HAP-1 (cell line): ENCODE measurements around the gene SEMA3A.
"Not testable (repeated sequence)": the region's sequence is repeated elsewhere in the genome, so short reads cannot be mapped to it uniquely, and the experiment has no call there.

Experiments
- DNase-seq, 2 experiments: peaks; one replicate each; pipeline ENCODE4 v3.0.0-alpha.2; 2016 to 2020; ENCODE audit warnings: low spot score in 2 of 2
- H3K27me3 ChIP-seq: fragments of 250-450 bp; sonication (Bioruptor Pico); 2 replicates; pipeline ENCODE4 v1.5.1; 2020; ENCODE audit warnings: low read depth, mild to moderate bottlenecking, moderate library complexity
- H3K36me3 ChIP-seq: fragments of 250-450 bp; sonication (Bioruptor Pico); replicated peaks from 2 replicates; pipeline ENCODE4 v1.5.1; 2020; ENCODE audit warnings: mild to moderate bottlenecking
- H3K4me1 ChIP-seq: fragments of 250-450 bp; sonication (Bioruptor Pico); 2 replicates; pipeline ENCODE4 v1.5.1; 2020; ENCODE audit warnings: mild to moderate bottlenecking
- H3K4me3 ChIP-seq: fragments of 250-450 bp; sonication (Bioruptor Pico); 2 replicates; pipeline ENCODE4 v1.5.1; 2020; ENCODE audit warnings: mild to moderate bottlenecking, moderate library complexity
- H3K9me3 ChIP-seq: fragments of 250-450 bp; sonication (Bioruptor Pico); 2 replicates; pipeline ENCODE4 v1.5.1; 2020; ENCODE audit warnings: mild to moderate bottlenecking, moderate library complexity
- in situ Hi-C: fragments of 300-500 bp; cut with MboI; formaldehyde crosslinking; loops from 3 replicates; pipeline ENCODE4 v1.14.3; 2020; ENCODE audit warnings: low sequenced_read_pairs, inconsistent platforms, mixed read lengths

Gene SEMA3A

DNA sequence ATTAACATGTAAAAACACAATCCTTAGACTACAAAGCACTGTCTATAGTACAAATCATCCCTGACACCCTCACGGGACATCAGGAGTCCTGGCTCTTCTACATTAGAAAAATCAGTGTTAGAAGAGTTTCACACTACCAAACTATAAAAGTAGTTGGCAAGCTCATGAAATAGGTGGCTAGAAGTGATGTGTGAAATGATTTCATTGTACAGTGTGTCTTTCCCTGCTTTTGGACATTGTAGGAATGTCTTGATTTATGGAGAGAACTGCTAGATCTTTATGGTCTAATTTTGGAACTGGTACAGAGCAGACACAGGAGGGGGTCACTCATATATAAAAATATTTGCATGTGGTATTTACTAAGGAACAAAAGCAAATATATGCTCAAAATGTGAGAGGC, 33.2 kb downstream of the SEMA3A start:
- in situ Hi-C loops, result no loop called here
- no peak for DNase-seq
- H3K4me3 ChIP-seq, result no peak overlapping the region
- no peaks in the 10 kb centered on the region for H3K36me3 ChIP-seq
- H3K9me3 ChIP-seq, result no peaks in the 10 kb centered on the region
- H3K4me1 ChIP-seq, result peaks cover 27% of the 10 kb centered on the region
- no peaks in the 10 kb centered on the region for H3K27me3 ChIP-seq

DNA sequence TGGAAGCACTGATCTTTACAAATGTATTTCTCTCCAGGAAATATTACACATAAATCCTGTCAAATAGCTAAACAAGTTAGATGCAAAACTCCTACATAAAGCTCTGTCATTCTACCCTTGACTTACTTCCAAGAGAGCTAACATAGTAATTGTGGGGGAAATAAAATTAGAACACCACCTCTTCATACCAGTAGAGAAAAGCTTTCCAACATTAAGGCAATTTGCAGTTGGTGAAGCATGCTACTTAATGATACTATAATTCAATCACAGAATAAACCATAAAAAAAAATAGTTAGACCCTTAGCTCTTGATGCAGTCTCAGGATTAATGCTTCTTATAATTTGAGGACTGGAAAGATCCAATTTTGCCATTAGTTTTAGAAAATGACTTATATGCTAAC, 35.2 kb downstream of the SEMA3A start:
- no peak overlapping the region for H3K4me3 ChIP-seq
- H3K36me3 ChIP-seq, result no peaks in the 10 kb centered on the region
- DNase-seq, result no peak
- H3K4me1 ChIP-seq, result peaks cover 28% of the 10 kb centered on the region
- no peaks in the 10 kb centered on the region for H3K9me3 ChIP-seq
- H3K27me3 ChIP-seq, result no peaks in the 10 kb centered on the region
- in situ Hi-C loops, result no loop called here

DNA sequence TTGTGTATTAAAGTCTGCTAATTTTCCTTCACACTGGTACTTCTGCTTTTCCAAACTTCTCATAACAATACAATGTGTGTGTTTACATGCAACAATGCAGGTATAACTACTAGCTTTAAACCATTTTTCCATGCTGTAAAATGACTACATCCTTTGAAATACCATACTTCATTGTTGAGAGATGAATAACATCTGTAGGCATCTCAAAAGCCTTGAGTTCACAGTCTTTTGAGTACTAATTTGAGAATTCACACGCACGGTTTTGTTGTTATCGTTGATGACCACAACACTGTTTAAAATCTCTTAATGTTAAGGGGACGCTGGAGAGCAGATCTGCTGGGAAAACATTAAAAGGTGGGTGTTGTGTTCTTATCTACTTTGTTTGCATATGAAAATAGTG, 37.4 kb downstream of the SEMA3A start:
- in situ Hi-C loops, result no loop called here

DNA sequence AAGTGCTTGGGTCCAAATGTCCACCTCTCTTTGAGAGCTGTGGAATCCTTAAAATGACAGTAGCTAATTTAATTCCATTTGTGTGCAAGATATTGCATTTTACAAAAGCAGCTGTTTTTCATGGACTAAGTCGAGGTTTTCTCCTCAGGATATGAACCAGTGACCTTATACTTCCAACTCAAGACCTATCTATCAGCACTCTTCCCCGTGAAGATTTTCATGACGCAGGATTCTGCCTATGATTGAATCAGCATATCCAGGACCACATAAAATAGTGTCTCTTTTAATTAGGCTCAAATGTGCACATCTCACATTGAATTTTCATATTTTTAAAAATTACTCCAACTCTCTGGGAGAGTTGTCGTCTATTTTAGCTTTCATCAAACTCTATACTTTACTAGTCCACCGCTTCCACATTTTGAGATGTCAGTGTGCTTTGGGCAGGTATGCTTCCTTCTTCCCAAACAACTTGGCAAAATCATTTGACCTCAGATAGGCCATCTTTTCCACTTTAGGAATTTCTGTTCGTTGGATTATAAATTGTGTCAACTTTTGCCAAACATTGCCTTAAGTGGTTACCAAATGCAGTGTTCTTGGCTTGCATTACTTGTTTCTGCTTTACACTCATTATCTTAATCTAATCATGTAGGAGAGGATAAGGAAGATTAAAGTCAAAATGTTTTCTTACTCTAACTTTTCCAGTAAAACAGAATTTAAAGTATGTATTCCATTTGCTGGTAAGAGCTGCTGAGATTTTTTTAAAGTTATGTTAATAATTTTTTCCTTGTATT, 39.4 kb downstream of the SEMA3A start:
- Histone ChIP-seq H3K4me1 (peaks cover 13% of the 10 kb centered on the region), H3K27me3 (no peaks in the 10 kb centered on the region), H3K9me3 (no peaks in the 10 kb centered on the region), H3K36me3 (no peaks in the 10 kb centered on the region), H3K4me3 (no peak overlapping the region)
- in situ Hi-C loops, result no loop called here
- DNase-seq, result no peak

More for the DNA sequence above, 37.4 kb downstream of the SEMA3A start:
- no peaks in the 10 kb centered on the region for H3K36me3 ChIP-seq
- H3K4me1 ChIP-seq, result peaks cover 22% of the 10 kb centered on the region
- peak in 1 of 2 experiments; percentile 36 for DNase-seq
- no peaks in the 10 kb centered on the region for H3K27me3 ChIP-seq
- no peaks in the 10 kb centered on the region for H3K9me3 ChIP-seq
- no peak overlapping the region for H3K4me3 ChIP-seq

DNA sequence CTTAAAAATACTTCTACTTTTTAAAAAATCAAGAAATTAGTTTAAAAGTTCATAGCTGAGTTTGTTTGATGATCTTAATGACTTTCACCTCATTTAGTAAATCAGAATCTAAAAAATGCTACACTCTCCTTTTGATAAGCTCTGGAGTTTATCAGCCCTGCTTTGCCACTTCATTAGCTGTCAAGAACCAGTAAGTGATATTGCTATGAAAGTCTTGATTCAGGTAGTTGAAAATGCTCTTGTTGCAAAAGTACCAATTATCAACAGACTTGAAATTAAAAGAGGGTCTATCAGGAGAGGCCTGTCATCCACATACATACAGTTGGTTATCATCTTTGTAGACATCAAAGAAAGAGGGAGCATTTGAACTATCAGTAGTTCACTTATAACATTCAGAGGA, 41.6 kb downstream of the SEMA3A start:
- Histone ChIP-seq H3K9me3 (no peaks in the 10 kb centered on the region), H3K4me1 (peaks cover 24% of the 10 kb centered on the region), H3K27me3 (no peaks in the 10 kb centered on the region), H3K36me3 (no peaks in the 10 kb centered on the region), H3K4me3 (no peak overlapping the region)
- in situ Hi-C loops, result no loop called here
- no peak for DNase-seq

DNA sequence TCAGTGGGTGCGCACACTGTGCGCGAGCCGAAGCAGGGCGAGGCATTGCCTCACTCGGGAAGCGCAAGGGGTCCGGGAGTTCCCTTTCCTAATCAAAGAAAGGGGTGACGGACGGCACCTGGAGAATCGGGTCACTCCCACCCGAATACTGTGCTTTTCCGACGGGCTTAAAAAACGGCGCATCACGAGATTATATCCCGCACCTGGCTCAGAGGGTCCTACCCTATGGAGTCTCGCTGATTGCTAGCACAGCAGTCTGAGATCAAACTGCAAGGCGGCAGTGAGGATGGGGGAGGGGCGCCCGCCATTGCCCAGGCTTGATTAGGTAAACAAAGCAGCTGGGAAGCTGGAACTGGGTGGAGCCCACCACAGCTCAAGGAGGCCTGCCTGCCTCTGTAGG, 44.2 kb downstream of the SEMA3A start:
- H3K4me3 ChIP-seq, H3K36me3 ChIP-seq, in situ Hi-C loops: not testable (repeated sequence)

DNA sequence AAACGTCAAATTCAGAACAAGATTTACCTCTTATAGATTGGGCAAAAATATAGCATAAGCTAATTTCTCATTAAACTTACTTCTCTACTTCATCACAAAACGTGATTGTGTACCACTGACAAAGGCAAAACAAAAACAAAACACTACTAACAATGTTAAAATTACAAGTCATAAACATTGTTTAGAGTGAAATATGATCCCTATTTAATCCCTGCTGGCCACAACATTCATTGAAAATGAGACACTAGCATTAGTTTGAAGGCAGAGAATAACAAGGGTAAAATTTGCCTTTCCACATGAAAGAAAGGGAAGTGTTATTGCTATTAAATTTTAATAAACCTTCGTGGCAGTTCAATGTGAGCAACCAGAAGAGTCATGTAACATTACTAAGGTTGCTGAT, 45.0 kb downstream of the SEMA3A start:
- in situ Hi-C loops, result no loop called here
- Histone ChIP-seq H3K4me3 (no peak overlapping the region), H3K4me1 (peaks cover 14% of the 10 kb centered on the region), H3K36me3 (no peaks in the 10 kb centered on the region), H3K9me3 (no peaks in the 10 kb centered on the region), H3K27me3 (no peaks in the 10 kb centered on the region)
- no peak for DNase-seq

More for the DNA sequence above, 44.2 kb downstream of the SEMA3A start:
- DNase-seq, result peak in 1 of 2 experiments; percentile 38
- not testable (repeated sequence) for H3K27me3 ChIP-seq, H3K9me3 ChIP-seq
- peaks cover 10% of the 10 kb centered on the region for H3K4me1 ChIP-seq

DNA sequence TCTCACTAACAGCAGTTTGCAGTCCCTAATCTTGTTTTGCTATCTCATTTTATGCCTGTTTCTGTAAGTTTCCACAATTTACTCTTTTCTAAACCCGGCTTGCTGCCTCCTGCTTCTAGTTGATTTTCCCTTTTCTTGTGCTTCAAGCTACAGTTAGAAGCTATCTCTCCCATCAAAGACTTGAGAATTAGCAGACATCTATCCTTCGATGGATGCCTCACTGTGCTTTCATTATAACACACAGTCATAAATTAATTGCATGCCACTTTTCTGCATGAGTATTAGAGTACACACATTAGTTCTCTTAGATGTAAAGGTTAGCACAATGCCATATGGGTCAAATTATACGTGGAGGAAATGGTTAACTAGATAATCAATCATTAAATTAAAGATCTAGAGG, 48.7 kb downstream of the SEMA3A start:
- no peak for DNase-seq
- in situ Hi-C loops, result no loop called here
- no peaks in the 10 kb centered on the region for H3K27me3 ChIP-seq
- peaks cover 20% of the 10 kb centered on the region for H3K4me1 ChIP-seq
- no peak overlapping the region for H3K4me3 ChIP-seq
- no peaks in the 10 kb centered on the region for H3K36me3 ChIP-seq
- no peaks in the 10 kb centered on the region for H3K9me3 ChIP-seq

DNA sequence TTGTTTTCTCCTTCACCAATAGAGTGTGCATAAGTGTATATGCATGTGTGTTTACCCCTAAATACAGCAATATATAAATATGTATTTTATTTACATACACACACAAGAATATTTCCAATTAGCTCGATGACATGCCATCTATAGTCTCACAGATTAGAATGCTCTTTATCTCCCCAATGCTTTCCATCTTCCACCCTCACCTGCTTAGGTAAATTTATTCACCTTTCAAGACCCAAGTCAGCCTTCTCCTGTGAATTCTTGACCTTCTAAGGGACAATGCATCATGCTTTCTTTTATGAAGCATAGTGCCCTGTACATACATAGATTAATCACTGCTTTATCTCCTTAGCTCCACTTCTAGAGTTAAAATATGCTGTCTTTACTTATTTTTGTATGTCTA, 49.7 kb downstream of the SEMA3A start:
- H3K9me3 ChIP-seq, result no peaks in the 10 kb centered on the region
- peaks cover 20% of the 10 kb centered on the region for H3K4me1 ChIP-seq
- H3K4me3 ChIP-seq, result no peak overlapping the region
- in situ Hi-C loops, result no loop called here
- H3K36me3 ChIP-seq, result no peaks in the 10 kb centered on the region
- no peak for DNase-seq
- no peaks in the 10 kb centered on the region for H3K27me3 ChIP-seq

DNA sequence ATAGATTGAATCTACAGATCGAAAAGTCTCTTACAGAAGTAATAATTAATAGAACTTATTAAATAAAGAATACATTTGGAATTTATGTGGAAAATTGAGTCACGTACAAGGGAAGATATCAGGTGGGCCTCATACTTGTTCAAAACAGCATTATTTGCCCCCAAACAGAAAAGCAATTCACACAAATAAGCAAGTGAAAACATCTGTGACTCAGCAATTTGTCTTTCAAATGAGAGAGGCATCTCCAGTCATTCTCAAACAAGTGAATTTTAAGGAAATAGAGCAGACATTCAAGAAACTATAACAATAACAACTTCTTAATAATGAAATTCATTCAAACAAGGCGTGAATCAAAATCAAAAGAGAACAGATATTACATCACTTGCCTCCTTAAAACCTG, 50.1 kb downstream of the SEMA3A start:
- Histone ChIP-seq H3K27me3 (no peaks in the 10 kb centered on the region), H3K4me1 (peaks cover 16% of the 10 kb centered on the region), H3K36me3 (no peaks in the 10 kb centered on the region), H3K4me3 (no peak overlapping the region), H3K9me3 (no peaks in the 10 kb centered on the region)
- DNase-seq, result no peak
- in situ Hi-C loops, result no loop called here

DNA sequence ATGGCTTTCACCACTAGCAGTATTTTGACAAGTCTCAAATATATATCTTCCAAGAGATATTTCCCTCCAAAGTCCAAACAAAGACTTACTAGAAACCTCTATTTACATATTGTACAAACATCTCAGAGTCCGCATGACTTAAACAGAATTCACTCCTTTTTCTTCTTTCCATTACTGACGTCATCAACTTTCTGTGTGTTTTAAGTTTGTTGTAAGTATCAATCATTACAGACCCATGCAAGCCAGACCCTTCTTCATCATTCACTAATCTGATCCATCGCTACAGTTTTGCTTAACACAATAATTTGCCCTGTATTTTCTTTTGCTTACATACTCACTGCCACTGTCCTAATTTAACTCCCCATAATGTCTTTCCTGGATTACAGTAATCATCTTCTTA, 51.9 kb downstream of the SEMA3A start:
- Histone ChIP-seq H3K27me3 (no peaks in the 10 kb centered on the region), H3K4me3 (no peak overlapping the region), H3K9me3 (no peaks in the 10 kb centered on the region), H3K4me1 (peaks cover 10% of the 10 kb centered on the region), H3K36me3 (no peaks in the 10 kb centered on the region)
- DNase-seq, result no peak
- in situ Hi-C loops, result no loop called here

DNA sequence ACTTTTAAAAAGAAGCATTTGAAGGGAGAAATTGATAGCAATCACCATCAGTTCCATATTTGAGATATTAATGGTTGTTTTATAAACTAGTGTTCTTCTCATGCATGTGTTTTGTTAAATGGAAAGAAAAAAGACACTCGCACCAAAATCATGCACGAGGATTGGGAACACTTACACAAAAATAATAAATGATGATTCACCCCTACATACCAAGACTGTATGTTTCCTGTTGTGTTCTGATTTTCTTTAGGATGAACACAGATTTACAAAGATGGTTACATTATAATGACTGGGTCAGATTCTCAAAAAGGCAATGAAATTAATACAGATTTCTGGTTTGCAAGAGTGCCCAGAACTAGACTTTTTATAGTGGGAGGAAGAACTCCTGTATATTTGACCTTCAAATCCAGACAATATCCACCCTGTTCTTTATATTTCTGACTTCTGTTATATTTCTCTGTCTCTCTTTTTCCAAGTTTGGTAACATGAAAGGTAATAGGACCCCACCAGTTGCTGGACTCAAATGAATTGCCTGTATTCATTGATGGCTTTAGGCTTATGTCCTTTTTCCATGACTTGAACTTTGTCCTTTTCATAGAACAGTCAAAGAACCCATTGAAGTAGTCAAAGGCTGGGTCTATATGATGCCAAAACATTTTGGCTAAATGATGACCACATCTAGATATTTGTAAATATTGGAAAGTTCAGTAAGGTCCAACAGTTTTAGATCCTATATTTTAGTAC, 54.4 kb downstream of the SEMA3A start:
- Histone ChIP-seq H3K9me3 (no peaks in the 10 kb centered on the region), H3K4me3 (no peak overlapping the region), H3K27me3 (no peaks in the 10 kb centered on the region), H3K4me1 (peaks cover 10% of the 10 kb centered on the region), H3K36me3 (no peaks in the 10 kb centered on the region)
- DNase-seq, result no peak
- in situ Hi-C loops, result no loop called here

DNA sequence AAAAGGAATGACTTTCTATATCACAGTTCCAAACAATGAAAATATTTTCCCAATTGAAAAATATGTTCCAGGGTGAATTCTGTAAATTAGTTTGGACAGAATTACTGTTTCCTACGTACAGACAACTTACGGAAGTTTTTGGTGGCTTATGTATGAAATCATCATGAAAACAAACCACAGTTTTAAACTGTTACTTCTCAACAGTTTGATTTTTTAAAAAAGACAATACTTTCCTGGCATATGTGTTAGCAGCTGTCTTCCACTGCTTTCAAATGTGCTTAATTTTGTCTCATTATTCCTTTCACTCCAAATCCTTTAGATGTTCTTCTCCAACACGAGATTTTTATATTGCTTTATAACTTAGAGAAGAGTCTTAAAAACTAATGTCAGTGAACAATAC, 56.2 kb downstream of the SEMA3A start:
- H3K27me3 ChIP-seq, result no peaks in the 10 kb centered on the region
- in situ Hi-C loops, result no loop called here
- H3K36me3 ChIP-seq, result no peaks in the 10 kb centered on the region
- H3K4me1 ChIP-seq, result no peaks in the 10 kb centered on the region
- H3K4me3 ChIP-seq, result no peak overlapping the region
- DNase-seq, result no peak
- H3K9me3 ChIP-seq, result no peaks in the 10 kb centered on the region

DNA sequence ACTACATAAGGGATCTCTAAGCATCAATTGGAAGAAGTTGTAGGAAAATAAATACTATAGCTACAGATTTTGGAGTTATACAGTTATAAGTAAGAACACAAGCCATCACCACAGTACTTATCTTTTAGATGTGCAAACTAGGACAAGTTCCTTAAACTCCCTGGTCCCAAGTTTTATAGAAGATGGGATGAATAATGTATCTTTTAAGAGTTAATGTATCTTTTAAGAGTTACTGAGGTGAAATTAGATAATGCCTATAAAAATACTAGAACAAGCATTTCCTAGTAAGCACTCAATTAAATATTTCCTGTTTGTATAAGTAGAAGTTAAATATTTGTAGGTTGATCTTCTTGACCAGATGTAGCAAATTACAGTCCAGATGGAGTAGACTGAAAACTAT, 56.8 kb downstream of the SEMA3A start:
- Histone ChIP-seq H3K4me1 (no peaks in the 10 kb centered on the region), H3K4me3 (no peak overlapping the region), H3K9me3 (no peaks in the 10 kb centered on the region), H3K27me3 (no peaks in the 10 kb centered on the region), H3K36me3 (no peaks in the 10 kb centered on the region)
- in situ Hi-C loops, result no loop called here
- DNase-seq, result no peak
